GM18873 (cell line): Measurements from ENCODE around the gene CNTFR.

Source experiments
- ATAC-seq: cut with Tn5 transposase; IDR thresholded peaks from one replicate; pipeline ENCODE4 v1.9.1; 2021; ENCODE audit warnings: mild to moderate bottlenecking, moderate library complexity, moderate number of reproducible peaks; ENCODE audit not compliant: unreplicated experiment, low FRiP score

The CNTFR gene

DNA sequence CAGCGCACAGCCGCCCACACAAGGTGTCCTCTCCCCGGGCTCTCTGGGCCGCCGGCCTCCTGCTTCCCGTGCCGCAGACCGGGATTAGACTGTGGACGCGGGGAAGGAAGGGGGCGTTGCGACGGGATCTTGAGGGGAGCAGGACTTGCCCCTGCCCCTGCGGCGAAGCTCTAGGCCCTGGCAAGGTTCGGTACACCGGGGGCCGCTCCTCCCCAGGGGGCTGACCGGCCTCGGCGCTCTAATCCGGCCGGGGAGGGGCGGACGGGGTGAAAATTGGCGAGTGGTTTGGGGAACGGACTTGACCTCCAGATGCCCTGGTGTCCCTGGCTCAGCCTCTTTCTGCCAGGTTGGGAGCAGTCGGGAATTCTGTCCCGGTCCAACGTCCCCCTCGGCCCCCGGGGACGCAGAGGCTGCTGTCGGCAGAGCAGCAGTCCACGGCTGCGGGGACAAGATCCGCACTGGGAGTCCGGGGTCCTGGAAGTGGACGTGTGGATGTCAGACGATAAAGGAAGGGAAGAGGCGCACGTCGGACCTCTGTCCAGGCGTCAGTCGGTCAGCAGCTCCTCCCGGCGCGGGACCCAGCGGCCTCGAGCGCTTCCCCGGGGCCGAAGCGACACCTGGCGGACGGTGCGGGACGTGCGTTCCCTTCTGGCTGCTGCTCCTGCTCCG is 1.9 kb upstream of the CNTFR start:
- ATAC-seq, result no peak

DNA sequence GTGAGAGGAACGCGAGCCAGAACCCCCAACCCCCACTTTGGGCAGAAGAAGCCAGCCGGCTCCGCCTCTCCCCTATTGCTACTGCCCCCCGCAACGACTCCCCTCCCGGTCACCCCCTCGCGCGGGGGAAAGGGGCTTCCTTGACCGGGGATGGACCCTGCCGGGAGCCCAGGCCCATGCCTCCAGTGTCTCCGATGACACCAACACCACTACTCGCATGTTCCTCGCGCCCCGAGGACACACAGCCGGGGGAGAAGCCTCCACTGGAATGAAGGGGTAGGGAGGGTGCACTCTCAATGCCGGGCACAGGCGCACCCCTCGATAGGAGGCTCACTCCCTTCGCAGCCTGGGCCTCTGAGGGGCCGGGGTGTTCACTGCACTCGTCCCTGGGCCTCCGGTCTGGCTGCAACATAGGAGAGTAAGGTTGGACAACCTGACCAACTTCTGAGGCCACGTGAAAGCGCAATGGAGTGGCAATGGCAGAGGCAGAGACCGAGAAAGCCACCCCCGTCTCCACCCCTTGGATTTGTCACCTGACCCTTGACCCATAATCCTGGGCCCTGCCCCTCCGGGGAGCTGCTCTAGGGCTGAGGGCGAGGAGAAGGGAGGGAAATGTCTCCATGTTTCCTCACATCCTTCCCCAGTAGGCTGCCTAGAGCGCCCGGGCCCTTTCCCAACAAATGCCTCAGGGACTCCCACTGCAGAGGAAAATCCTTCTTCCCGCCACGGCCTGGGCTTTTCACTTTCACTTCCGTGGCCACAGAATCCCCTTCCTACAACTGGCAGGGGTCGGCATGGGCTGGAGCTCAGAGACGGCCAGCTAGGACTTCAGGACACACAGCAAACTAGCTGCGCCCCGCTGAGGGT is 1.1 kb upstream of the CNTFR start:
- ATAC-seq, result no peak

DNA sequence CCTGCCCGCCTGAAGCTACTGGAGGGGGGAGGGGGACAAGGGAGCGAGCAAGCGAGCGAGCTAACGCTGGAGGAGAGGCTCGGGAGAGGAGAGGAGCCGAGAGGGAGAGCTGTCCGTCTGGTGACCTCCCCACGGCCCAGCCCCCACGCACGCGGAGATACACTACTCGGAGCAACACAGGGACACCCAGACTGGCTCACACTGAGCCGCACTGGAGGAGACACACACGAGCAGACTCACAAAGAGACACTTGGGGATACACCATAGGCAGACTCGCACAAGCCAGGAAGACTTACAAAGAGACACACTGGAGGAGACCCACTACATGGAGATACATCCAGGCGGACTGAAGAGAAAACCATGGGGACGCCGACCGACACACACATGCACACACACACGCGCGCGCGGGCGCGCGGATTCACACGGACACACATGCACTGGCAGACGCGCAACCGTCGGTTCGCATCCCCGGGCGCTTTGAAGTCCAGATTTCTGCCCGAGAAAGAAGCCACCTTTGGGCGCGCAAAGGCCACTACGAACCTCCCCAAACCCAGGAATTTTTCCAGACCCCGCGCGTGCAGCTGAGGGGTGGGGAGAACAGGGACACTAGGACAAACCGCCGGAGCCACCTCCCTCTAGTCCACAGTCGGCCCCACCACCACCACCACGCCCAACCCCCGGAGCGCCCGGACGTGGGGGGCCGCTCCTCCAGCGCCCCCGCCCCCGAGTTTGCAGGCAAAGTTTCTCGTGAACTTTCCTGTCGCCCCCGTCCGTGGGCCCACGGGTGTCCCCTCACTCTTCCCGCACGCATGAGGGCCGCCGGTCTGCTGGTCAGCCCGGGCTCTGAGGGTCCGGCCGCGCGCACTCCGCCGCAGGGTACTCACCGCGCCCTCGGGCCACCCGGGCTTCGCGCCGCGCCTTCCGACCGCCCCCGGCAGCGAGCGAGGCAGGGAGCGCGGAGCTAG is 571 bp downstream of the CNTFR start:
- no peak for ATAC-seq

GRCh38 chr9:34587271-34587670 is 2.3 kb downstream of the CNTFR start:
- no peak for ATAC-seq

DNA sequence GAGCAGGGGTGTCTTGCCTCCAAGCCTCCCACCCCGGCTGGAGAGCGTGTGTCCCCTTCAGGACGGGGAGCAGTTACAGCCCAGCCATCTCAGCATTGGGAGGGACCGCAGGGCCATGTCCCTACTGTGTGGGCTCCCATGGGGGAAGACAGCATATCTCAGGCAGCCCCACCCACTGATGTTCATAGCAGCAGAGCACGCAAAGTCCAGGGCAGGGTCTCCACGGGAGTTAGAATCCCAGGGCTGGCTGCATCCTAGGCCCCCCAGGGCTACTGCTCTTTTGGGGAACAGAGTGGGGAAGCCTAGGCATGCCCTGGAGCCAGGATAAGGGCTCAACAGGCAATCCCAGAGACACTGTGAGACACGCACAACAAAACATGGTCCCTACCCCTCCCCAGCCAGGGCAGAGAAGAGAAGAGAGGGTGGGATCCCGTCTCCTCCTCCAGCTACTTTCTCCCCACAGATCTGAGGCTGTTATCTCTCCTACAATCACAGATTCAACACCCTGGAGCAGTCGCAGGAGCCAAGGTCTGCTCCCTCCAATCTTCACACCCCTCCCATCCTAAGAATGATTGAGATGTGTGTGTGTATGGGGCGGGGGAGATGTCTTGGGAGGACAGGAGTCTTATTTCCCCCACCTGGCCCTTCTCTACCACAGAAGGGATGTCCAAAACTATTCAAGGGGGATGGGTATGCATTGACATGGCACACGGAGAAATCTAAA is 3.4 kb downstream of the CNTFR start:
- no peak for ATAC-seq

DNA sequence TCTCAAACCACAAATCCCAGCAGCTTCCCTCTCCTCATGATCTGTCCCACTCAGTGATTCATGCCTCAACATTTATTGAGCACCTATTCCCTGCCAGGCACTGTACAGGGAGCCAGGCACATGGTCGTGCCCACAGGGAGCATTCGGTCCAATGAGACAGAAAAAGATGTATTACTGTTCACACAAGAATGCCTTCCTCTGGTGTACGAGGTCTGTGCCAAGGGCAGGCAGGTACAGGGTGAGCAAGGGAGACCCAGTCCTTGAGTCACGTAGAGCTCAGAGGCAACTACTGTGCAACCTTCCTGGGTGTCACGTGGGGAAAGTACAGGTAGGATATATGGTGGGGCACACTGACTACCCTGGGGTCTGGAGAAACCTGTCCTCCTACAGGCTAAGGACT is 4.6 kb downstream of the CNTFR start:
- no peak for ATAC-seq

- no peak for ATAC-seq
Observed at GRCh38 chr9:34582787-34583186, 6.7 kb downstream of the CNTFR start.

- ATAC-seq, result no peak
Observed at GRCh38 chr9:34581318-34581717, 8.2 kb downstream of the CNTFR start.

DNA sequence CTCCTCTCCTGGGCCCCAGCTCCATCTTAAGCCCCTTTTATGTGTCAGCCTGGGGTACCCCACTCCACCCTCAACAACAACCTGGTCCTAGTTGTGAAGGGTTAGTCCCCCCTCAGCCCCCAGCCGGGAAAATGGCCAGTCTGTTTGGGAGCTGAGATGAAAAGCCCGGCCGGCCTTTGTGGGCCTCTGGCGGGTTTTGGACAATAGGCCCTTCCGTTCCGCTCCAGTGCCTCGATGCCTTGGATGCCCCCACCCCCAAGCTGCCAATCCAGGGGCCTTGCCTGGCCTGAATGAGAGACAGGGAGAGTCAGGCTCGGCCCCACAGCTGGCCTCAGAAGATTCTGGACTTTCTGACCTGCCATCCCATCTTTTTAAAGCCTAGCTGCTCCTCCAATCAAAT is 9.2 kb downstream of the CNTFR start:
- ATAC-seq, result no peak

DNA sequence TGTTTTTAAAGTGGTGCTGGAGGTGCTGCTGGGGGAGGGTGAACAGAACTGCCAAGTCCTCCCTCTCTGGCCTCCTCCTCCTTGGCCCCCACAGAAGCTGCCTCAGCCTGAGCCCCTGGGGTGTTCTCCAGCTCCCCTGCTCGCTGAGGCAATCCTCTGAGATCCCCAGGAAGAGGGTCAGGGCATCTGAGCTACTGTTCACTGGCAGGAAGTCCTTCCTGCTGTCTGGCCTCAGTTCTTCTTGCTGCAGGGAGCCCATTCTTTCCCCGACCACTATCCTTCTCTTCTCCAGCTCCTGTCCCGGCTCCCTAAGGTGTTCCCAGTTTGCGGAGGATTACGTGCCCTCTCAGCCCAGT is 9.7 kb downstream of the CNTFR start:
- ATAC-seq, result no peak

DNA sequence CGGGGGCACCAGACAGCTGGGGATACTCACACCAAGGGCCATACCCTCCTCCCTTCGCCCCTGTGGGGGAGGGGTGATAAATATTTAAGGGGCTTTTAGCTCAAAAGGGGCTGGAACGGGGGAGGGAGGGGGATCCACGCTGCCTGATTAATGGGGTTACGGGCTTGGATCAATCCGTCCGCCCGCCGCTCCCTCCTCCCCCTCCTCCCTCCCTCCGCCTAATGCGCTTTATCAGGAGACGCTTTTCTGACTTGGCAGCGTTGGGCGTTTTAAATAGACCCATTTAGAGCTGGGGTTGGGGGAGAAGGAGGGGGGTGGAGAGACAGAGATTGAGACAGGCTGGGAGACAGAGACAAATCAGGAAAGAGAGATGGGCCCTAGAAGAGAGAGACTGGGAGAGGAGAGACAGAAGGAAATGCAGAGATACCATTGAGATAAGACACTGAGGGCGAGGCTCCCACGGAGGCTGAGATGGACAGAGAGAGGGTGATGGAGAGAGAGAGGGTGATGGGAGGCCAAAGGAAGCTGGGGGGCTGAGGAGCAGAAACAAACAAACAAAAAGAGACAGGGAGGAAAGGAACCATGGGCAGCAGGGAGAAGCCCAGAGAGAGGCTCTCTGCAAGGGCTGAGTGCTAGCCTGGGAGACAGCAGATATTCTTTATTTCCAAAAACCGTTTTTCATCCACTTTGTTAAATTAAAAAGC is 10.3 kb downstream of the CNTFR start:
- ATAC-seq, result no peak

DNA sequence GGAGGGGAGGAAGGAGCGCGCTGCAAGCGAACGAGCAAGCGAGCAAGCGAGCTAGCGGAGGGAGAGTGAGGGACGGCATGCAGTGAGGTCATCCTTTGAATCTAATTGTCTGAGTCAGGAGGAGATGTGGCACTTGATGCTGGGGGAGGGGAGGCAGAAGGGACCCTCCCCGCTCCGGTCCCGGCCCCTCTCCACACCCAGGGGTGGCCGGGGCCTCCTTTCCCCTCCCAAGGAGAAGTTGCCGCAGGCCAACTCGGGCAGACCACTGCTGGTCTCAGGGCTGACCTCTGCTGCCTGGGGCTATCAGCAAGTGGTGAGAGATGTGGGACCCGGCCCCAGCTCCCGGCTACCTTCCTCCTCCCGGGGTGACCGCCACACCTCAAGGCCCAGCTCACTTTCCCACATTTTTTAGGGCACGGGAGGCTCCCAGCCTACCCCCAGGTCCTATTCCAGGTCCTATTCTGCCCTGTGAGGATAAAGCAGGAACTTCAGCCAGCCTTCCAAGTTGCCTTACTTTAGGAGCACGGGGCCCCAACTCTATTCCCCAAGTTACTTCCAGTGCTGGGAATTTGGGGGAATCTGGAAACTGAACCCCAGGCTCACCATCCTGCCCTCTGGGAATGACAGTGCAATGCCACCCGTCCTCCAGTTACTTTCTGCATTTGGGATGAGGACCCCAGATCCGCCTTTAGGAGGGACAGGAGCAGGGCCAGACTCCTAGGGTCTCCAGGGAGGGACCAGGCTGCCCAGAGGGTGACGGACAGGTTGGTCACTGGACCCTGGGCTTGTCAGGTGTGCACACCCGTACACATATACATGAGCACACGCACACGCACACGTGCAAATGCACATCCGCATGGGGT is 11.1 kb downstream of the CNTFR start:
- ATAC-seq, result no peak

GRCh38 chr9:34577400-34578240 is 11.9 kb downstream of the CNTFR start:
- no peak for ATAC-seq

DNA sequence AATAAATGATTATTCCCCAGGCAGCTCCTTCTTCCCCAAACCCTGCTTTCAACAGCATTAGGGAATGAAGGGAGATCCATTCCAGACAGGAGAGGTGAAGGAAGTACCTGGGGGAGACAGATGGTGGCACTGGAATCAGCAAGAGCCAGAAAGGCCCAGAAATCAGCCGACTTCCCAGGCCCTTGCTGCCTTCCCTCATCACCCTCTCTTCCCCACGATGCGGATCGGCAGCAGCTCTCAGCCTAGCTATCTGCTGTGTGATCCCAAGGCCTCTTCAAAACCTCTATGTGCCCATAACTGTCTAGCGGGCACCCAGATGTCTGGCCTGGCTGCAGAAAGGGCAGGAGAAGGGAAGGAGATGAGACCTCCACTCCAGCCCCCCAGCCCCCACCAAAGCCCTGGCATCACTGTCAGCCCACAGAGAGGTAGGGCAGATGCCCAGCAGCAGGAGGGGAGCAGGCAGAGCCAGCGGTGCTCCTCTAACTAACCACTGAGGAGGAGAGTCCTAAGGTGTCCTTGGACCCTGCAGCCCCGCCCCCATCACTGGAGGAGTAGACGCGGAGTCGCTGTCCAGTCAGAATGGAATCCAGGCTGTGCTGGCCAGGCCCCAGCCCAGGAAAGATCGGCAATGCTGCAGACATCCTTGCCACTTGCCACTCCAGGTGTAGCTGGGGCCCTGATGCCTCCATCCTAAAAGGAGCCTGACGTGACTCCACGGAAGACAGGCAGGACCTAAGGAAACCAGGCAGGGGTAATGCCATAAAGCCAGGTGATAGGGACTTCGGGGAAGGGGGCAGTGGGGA is 12.7 kb downstream of the CNTFR start:
- ATAC-seq, result no peak

DNA sequence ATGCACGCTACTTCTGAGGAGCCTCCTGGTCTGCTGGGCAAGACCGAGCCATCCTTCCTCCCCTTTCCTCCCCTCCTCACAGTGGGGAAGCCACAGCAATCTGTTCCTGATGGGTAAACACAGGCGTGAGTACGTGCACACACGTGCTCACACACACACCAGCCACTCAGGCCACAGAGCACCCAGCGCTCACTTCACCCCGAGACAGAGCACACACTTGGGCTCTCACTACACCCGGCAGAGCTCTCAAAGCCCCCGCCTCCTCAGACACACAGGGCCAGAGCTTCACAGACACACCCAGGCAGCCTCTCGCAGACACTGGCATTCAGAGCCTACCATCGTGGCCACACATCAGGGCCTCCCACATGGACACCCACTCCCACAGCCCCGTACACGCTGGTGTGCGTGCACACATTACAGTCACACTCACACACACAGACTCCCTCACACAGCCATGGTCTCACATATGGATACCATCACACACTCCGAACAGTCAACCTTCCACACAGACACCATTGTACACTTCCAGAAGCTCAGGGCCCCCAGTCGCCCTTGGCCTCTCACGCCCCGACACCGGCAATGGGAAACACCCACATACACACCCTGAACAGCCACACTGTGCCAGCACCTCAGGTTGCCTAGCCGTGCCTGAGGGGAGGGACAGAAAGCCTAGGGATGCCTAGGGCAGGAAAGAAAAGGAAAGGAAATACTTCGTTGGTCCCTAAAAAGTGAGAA is 13.5 kb downstream of the CNTFR start:
- ATAC-seq, result no peak

GRCh38 chr9:34575241-34575640 is 14.3 kb downstream of the CNTFR start:
- ATAC-seq, result no peak
